Panc1 (cell line): ENCODE measurements around the gene MACIR. TPM values are rescaled to one million over a fixed set of nuclear protein-coding genes. Genes with fewer than 3 reads are reported as not detected.

Experiments
- ATAC-seq: fragments of 200-7000 bp; cut with Tn5 transposase; 2 replicates; pipeline ENCODE4 v1.9.1; 2020; ENCODE audit warnings: mild to moderate bottlenecking, moderate library complexity
- BruUV-seq: library from RNA; stranded (reverse); fragments of 400-500 nt; replicated peaks from 2 replicates; lab custom pipeline; 2021; lab: Mats Ljungman, UMichigan
- CTCF ChIA-PET: fragments of 300-600 bp; sonication (Branson Sonifier 250); formaldehyde crosslinking; loops from one replicate; lab custom pipeline; 2022; ENCODE audit warnings: antibody characterized with exemption; lab: Charles Lee
- POLR2A ChIA-PET: fragments of 300-600 bp; sonication (Branson Sonifier 250); formaldehyde crosslinking; loops from one replicate; lab custom pipeline; 2022; ENCODE audit warnings: antibody characterized with exemption; lab: Charles Lee
- DNase-seq: peaks from one replicate; pipeline ENCODE4 v3.0.0-alpha.2; 2010; ENCODE audit warnings: low read depth, low spot score
- H3K27ac ChIP-seq: 2 replicates; pipeline ENCODE4 v1.5.1; 2011; ENCODE audit warnings: mild to moderate bottlenecking, low read length, inconsistent platforms
- H3K27me3 ChIP-seq: fragments of 200-500 bp; sonication (Bioruptor generic); 2 replicates; pipeline ENCODE4 v1.6.0; 2014; ENCODE audit warnings: low read length, inconsistent platforms; ENCODE audit not compliant: control insufficient read depth, insufficient read depth
- H3K36me3 ChIP-seq: fragments of 200-500 bp; sonication (Bioruptor generic); 2 replicates; pipeline ENCODE4 v1.5.1; 2014; ENCODE audit warnings: inconsistent platforms, mild to moderate bottlenecking, low read length, moderate library complexity; ENCODE audit not compliant: control insufficient read depth, insufficient read depth
- H3K4me1 ChIP-seq: 2 replicates; pipeline ENCODE4 v1.5.1; 2011; ENCODE audit warnings: inconsistent platforms, mild to moderate bottlenecking, low read length, moderate library complexity; ENCODE audit not compliant: control insufficient read depth, insufficient read depth
- H3K4me3 ChIP-seq, 2 experiments: 2 replicates each; pipeline ENCODE4 v1.5.1; 2011 to 2012; ENCODE audit warnings: low read depth in 2 of 2, low read length in 2 of 2, mild to moderate bottlenecking in 2 of 2, inconsistent platforms in 1 of 2, moderate library complexity in 1 of 2
- H3K9me3 ChIP-seq: fragments of 200-500 bp; sonication (Bioruptor generic); 2 replicates; pipeline ENCODE4 v1.5.1; 2014; ENCODE audit warnings: low read depth, mild to moderate bottlenecking, inconsistent platforms, low read length, moderate library complexity; ENCODE audit not compliant: control insufficient read depth, insufficient read depth
- POLR2AphosphoS5 ChIP-seq: IDR thresholded peaks from 2 replicates; pipeline ENCODE4 v1.6.1; 2012; ENCODE audit warnings: mild to moderate bottlenecking, low read depth, low read length, moderate library complexity
- SIN3A ChIP-seq: IDR thresholded peaks from 2 replicates; pipeline ENCODE4 v1.6.1; 2012; ENCODE audit warnings: low read depth, mild to moderate bottlenecking, low read length, moderate library complexity, borderline replicate concordance; ENCODE audit not compliant: insufficient read depth
- TCF7L2 ChIP-seq: IDR thresholded peaks from 2 replicates; pipeline ENCODE4 v1.6.1; 2011; ENCODE audit warnings: mild to moderate bottlenecking, low read depth, low read length, inconsistent platforms
- in situ Hi-C: cut with HindIII; loops from 2 replicates; pipeline ENCODE4 v1.10.0; 2016; ENCODE audit warnings: low sequenced_read_pairs, low pct_unique_long_range_greater_than_20kb
- intact Hi-C: fragments of 100-400 bp; cut with micrococcal nuclease; formaldehyde crosslinking; loops from one replicate; pipeline ENCODE4 v1.10.0; 2022; ENCODE audit not compliant: unreplicated experiment
- total RNA-seq: library from RNA; stranded (reverse); gene quantifications from one replicate; pipeline ENCODE4 v1.2.1, GENCODE V29; 2021; ENCODE audit not compliant: unreplicated experiment
- TF ChIP-seq, protein P1 (sequence below), 2 experiments: IDR thresholded peaks; 2 replicates each; pipeline ENCODE4 v1.6.1; 2011 to 2012; ENCODE audit warnings: low read depth in 2 of 2, control low read depth in 1 of 2, low read length in 1 of 2, mild to moderate bottlenecking in 1 of 2, moderate library complexity in 1 of 2; ENCODE audit not compliant: insufficient read depth in 1 of 2
- TF ChIP-seq, protein P2 (sequence below): fragments of 450-650 bp; IDR thresholded peaks from 2 replicates; pipeline ENCODE4 v1.5.1; 2017; ENCODE audit warnings: mild to moderate bottlenecking

MACIR gene
- total RNA-seq, 1 experiment from 2014 or later, result 11.0 TPM

DNA sequence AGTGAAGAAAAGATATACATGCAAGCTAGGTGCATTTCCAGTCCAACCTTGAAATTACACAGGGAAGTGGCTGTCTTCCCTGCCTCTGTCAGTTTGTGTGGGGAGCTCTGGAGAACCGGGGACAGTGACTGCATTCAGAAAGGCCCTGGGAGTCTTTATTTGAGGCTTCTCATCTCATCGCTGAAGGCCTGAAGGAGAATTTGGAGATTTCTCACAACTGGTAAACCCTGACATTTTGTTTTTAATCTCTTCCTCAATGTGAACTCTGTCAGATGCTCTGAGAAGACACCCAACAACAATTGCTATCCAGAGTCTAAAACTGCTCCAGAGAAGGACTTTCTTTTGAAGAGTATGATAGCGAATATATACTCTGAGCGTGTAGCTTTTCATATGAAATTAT lies 33.0 kb downstream of the MACIR start:
- no peak overlapping the region for H3K4me3 ChIP-seq
- H3K9me3 ChIP-seq, result no peaks in the 10 kb centered on the region
- H3K27ac ChIP-seq, result no peak overlapping the region
- intact Hi-C loops, result no loop called here
- ChIA-PET POLR2A (no interaction called here), CTCF (no interaction called here)
- TF ChIP-seq POLR2AphosphoS5 (no peak), TCF7L2 (no peak), SIN3A (no peak)
- TF ChIP-seq, protein P1, sequence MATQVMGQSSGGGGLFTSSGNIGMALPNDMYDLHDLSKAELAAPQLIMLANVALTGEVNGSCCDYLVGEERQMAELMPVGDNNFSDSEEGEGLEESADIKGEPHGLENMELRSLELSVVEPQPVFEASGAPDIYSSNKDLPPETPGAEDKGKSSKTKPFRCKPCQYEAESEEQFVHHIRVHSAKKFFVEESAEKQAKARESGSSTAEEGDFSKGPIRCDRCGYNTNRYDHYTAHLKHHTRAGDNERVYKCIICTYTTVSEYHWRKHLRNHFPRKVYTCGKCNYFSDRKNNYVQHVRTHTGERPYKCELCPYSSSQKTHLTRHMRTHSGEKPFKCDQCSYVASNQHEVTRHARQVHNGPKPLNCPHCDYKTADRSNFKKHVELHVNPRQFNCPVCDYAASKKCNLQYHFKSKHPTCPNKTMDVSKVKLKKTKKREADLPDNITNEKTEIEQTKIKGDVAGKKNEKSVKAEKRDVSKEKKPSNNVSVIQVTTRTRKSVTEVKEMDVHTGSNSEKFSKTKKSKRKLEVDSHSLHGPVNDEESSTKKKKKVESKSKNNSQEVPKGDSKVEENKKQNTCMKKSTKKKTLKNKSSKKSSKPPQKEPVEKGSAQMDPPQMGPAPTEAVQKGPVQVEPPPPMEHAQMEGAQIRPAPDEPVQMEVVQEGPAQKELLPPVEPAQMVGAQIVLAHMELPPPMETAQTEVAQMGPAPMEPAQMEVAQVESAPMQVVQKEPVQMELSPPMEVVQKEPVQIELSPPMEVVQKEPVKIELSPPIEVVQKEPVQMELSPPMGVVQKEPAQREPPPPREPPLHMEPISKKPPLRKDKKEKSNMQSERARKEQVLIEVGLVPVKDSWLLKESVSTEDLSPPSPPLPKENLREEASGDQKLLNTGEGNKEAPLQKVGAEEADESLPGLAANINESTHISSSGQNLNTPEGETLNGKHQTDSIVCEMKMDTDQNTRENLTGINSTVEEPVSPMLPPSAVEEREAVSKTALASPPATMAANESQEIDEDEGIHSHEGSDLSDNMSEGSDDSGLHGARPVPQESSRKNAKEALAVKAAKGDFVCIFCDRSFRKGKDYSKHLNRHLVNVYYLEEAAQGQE (IDR thresholded peaks at IDR 0.05; ENCODE audit: insufficient read depth in 1 of 2, low read depth in 2 of 2, low read length in 1 of 2), result no peak
- TF ChIP-seq, protein P2, sequence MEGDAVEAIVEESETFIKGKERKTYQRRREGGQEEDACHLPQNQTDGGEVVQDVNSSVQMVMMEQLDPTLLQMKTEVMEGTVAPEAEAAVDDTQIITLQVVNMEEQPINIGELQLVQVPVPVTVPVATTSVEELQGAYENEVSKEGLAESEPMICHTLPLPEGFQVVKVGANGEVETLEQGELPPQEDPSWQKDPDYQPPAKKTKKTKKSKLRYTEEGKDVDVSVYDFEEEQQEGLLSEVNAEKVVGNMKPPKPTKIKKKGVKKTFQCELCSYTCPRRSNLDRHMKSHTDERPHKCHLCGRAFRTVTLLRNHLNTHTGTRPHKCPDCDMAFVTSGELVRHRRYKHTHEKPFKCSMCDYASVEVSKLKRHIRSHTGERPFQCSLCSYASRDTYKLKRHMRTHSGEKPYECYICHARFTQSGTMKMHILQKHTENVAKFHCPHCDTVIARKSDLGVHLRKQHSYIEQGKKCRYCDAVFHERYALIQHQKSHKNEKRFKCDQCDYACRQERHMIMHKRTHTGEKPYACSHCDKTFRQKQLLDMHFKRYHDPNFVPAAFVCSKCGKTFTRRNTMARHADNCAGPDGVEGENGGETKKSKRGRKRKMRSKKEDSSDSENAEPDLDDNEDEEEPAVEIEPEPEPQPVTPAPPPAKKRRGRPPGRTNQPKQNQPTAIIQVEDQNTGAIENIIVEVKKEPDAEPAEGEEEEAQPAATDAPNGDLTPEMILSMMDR, result no peak
- no peaks in the 10 kb centered on the region for H3K36me3 ChIP-seq
- BruUV-seq, result no TSS peak
- ATAC-seq, result no peak
- H3K27me3 ChIP-seq, result no peaks in the 10 kb centered on the region
- in situ Hi-C loops, result no loop called here
- DNase-seq, result no peak
- H3K4me1 ChIP-seq, result no peaks in the 10 kb centered on the region; the same call in 1 of the 2 replicates

DNA sequence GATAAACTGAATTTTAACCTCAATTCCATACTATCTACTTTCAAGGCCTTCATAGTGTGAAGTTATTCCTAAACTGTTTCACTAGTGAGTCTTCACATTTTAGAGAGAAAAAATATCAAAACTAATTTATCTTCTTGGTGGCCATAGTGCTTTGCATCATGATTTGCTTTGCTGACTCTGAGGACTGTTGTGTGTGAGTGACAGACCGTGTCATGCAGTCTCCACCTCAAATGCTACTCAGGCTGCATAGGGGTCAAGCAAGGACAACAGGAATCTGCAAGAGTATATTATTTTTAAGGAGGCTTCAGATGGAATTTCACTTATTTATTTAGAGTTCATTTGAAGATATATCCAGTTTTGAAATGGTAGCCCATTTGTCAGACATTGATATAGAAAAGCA lies 34.5 kb downstream of the MACIR start:
- DNase-seq, result no peak
- TF ChIP-seq POLR2AphosphoS5 (no peak), TCF7L2 (no peak), SIN3A (no peak)
- TF ChIP-seq, protein P1 (IDR thresholded peaks at IDR 0.05; ENCODE audit: insufficient read depth in 1 of 2, low read depth in 2 of 2, low read length in 1 of 2), result no peak
- TF ChIP-seq, protein P2, result no peak
- in situ Hi-C loops, result no loop called here
- Histone ChIP-seq H3K4me3 (no peak overlapping the region), H3K27ac (no peak overlapping the region), H3K9me3 (no peaks in the 10 kb centered on the region), H3K4me1 (no peaks in the 10 kb centered on the region), H3K36me3 (no peaks in the 10 kb centered on the region), H3K27me3 (no peaks in the 10 kb centered on the region)
- intact Hi-C loops, result no loop called here
- no peak for ATAC-seq
- ChIA-PET CTCF (no interaction called here), POLR2A (no interaction called here)
- no TSS peak for BruUV-seq
